ENCODE results near the gene CDYL2. TPM values are rescaled to one million over a fixed set of nuclear protein-coding genes. Genes with fewer than 3 reads are reported as not detected.
"Not testable (repeated sequence)": the region's sequence is repeated elsewhere in the genome, so short reads cannot be mapped to it uniquely, and the experiment has no call there.

CDYL2 gene, protein sequence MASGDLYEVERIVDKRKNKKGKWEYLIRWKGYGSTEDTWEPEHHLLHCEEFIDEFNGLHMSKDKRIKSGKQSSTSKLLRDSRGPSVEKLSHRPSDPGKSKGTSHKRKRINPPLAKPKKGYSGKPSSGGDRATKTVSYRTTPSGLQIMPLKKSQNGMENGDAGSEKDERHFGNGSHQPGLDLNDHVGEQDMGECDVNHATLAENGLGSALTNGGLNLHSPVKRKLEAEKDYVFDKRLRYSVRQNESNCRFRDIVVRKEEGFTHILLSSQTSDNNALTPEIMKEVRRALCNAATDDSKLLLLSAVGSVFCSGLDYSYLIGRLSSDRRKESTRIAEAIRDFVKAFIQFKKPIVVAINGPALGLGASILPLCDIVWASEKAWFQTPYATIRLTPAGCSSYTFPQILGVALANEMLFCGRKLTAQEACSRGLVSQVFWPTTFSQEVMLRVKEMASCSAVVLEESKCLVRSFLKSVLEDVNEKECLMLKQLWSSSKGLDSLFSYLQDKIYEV
- 2.5 TPM for polyA plus RNA-seq (ENCODE audit: insufficient read length)

- no peak for DNase-seq (ENCODE audit: low read depth)
Measured at GRCh38 chr16:80804526-80805383, at the start of gene CDYL2. TSS of gene CDYL2 (minus strand) at chr16:80804598. CDS start at chr16:80804173, 425 bp downstream.

GRCh38 chr16:80852261-80852872 lies 48.0 kb upstream of the CDYL2 start:
- DNase-seq (ENCODE audit: low read depth) = no peak

- no peak for DNase-seq (ENCODE audit: low read depth)
Measured at GRCh38 chr16:80851831-80852230, 47.4 kb upstream of the CDYL2 start.

- no peak for DNase-seq (ENCODE audit: low read depth)
Measured at GRCh38 chr16:80850757-80851156, 46.4 kb upstream of the CDYL2 start.

DNA sequence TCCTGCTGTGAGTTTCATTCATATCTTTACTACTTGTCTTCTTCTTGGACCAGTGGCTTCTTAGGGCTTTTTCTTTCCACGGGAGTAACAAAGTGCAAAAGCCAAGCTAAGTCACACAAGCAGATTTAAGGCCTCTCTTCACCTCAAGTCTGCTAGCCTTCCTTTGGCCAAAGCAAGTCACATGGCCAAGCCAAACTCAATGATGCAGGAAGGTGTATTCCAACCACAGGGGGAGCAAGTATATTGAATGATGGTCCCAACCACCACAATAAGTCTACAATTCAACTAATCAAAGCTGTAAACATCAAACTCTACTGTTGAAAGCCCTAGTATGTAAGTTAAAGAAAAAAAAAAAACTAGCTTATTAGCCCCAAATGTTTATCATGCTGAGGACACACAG lies 44.5 kb upstream of the CDYL2 start:
- no peak for DNase-seq (ENCODE audit: low read depth)

DNA sequence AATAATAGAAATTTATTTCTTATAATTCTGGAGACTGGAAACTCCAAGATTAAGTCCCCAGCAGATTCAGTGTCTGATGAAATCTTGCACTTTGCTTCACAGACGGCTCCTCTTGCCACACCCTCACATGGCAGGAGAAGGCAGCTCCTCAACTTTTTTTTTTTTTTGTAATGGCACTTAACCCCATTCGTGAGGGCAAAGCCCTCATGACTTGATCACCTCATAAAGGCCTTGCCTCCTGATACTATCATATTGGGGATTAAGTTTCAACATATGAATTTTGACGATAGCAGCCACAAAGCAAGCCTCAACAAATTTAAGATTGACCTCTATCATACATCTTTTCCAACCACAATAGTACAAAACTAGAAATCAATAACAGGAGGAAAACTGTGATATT lies 42.3 kb upstream of the CDYL2 start:
- no peak for DNase-seq (ENCODE audit: low read depth)

DNA sequence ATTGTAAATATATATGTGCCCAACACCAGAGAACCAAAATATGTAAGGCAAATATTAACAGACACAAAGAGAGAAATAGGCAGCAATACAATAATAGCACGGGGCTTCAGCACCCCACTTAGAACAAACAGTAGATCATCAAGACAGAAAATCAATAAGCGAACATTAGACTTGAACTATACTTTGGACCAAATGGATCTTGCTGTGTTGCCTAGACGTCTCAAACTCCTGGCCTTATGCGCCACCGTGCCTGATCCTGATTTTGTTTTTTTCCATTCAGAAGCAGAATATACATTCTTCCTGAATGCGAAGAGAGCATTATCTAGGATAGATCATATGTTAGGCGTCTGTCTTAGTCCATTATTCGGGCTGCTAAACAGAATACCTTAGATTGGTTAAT lies 41.9 kb upstream of the CDYL2 start:
- no peak for DNase-seq (ENCODE audit: low read depth)

GRCh38 chr16:80844395-80844794 lies 40.0 kb upstream of the CDYL2 start:
- DNase-seq (ENCODE audit: low read depth) = no peak

- no peak for DNase-seq (ENCODE audit: low read depth)
Measured at GRCh38 chr16:80841231-80841630, 36.8 kb upstream of the CDYL2 start.

- no peak for DNase-seq (ENCODE audit: low read depth)
Measured at GRCh38 chr16:80837533-80838147, 33.2 kb upstream of the CDYL2 start.

DNA sequence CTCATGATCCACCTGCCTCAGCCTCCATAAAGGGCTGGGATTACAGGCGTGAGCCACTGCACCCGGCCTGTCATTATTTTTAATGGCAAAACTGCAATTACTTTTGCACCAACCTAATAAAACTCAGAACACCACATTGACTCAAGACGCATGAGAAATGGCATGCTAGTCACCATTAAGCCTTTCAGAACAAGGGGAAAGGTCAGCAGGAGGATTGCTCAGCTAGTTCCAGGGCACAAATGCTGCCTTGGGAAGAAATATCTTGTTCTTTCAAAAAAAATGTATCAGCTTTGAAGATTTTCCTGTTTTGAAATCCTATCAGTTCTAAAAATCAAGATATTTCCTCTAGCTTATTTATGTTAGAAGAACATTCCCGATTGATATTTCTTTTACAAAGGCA lies 32.4 kb upstream of the CDYL2 start:
- DNase-seq (ENCODE audit: low read depth) = no peak

DNA sequence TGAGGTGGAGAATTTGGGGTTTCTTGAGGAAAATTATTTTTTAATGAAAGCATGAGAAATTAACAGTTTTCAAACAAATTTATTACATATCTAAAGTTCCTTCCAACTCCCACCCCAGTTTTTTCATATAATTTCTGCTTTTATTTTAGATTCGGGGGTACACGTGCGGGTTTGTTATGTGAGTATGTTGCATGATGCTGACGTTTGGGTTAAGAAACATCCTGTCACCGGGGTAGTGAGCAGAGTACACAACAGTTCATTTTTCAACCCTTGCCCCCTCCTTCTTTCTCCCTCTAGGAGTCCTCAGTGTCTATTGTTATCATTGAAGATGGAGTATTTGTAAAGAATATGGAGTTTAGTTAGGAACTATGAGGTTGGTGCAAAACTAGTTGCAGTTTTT lies 31.8 kb upstream of the CDYL2 start:
- DNase-seq (ENCODE audit: low read depth) = no peak

DNA sequence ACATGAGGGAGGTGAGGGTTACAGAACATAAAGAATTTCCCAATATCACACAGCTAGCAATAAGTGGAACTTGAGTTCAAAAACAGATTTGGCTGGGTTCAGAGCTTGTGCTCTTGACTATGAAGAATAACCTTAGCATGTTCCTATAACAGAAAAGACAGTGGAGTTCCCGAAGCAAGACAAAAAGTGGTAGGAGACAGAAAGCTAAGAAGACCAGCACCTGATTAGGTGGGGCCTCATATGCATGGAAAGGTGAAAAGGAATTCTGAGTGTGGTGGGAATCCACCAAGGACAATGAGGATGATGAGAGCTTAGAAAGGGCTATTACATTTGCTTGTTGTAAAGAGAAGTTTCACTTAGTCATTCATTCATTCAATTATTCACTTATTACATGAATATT lies 26.6 kb upstream of the CDYL2 start:
- DNase-seq (ENCODE audit: low read depth) = no peak

- no peak for DNase-seq (ENCODE audit: low read depth)
Measured at GRCh38 chr16:80828495-80828894, 24.1 kb upstream of the CDYL2 start.

- no peak for DNase-seq (ENCODE audit: low read depth)
Measured at GRCh38 chr16:80827007-80827406, 22.6 kb upstream of the CDYL2 start.

DNA sequence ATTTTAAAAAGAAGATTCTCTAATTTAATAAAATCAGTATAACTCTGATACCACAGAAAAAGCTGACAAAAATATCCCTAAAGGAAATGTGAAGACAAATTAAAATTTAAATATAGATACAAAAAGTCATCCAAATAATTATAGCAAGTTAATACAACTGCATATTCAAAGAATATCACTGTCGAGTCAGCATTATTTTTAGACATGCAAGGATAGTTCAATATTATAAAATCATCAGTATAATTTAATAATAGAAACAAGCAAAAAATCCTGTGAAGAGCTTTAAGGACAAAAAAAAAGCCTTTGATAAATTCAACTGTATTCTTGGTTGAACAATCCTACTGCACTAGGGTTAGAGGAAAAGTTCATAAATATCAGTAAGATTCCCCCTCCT lies 21.0 kb upstream of the CDYL2 start:
- DNase-seq (ENCODE audit: low read depth) = no peak

- DNase-seq (ENCODE audit: low read depth) = peak; percentile 19
Measured at GRCh38 chr16:80824623-80825364, 20.4 kb upstream of the CDYL2 start.

DNA sequence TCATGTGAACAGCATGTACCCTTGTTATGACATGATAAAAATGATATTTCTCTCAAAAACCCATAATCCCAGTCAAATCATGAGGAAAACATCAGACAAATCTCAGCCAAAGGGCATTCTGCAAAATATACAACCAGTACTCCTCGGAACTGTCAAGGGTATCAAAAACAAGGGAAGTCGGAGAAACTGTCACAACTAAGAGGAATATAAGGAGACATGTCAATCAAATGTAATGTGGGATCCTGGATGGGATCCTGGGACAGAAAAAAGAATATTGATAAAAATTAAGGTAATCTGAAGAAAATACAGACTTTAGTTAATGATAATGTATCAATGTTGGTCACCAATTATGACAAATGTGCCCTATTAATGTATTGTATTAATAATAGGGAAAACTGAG lies 15.6 kb upstream of the CDYL2 start:
- no peak for DNase-seq (ENCODE audit: low read depth)

DNA sequence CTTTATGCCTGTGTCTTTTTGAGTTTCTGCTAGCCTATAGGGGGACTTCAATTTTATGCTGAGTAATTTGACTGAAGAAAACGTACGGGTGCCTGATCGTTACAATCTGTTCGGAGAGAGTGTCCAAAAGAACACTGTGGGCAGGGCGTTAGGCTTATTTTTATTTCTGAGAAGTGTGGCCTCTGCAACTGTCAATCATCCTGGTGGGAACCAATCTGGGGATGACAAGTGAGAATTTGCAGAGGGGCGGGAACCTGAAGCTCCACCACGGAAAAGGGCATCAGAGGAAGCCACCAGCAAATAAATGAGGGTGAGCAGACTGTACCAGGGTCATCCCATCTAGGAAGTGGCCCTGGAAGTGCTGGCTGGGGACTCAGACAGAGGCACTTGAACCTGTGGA lies 12.0 kb upstream of the CDYL2 start:
- no peak for DNase-seq (ENCODE audit: low read depth)

GRCh38 chr16:80815278-80815677 lies 10.9 kb upstream of the CDYL2 start:
- DNase-seq (ENCODE audit: low read depth) = not testable (repeated sequence)

- no peak for DNase-seq (ENCODE audit: low read depth)
Measured at GRCh38 chr16:80812593-80812992, 8.2 kb upstream of the CDYL2 start.

All from forelimb muscle (tissue), 1 donor.